ENCODE data around the gene DTX3L. TPM values are rescaled to one million over a fixed set of nuclear protein-coding genes. Genes with fewer than 3 reads are reported as not detected.

DTX3L gene
- total RNA-seq, 4 donors from 2014 or later: 23.7 to 24.6 (median 24.2) TPM

DNA sequence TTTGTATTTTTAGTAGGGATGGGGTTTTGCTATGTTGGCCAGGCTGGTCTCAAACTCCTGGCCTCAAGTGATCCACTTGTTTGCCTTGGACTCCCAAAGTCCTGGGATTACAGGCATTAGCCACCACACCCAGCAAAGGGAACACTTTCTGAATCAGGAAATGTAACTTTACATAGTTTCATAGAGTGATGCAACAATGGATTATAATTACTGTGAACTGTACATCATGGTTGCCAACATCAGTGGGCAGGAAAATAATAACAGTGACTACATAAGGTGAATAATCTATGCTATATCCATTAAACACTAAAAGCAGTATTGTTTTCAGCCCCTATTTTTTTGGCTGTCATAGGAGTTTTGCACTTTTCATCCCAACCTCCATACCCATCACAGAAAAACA, 44.4 kb upstream of the DTX3L start:
- TF ChIP-seq POLR2AphosphoS5 (IDR thresholded peaks at IDR 0.05) (no peak), POLR2A (IDR thresholded peaks at IDR 0.05) (no peak), EP300 (IDR thresholded peaks at IDR 0.05) (no peak)
- Histone ChIP-seq H3K27ac (no peak overlapping the region), H3K9me3 (no peaks in the 10 kb centered on the region), H3K36me3 (no peaks in the 10 kb centered on the region), H3K27me3 (no peaks in the 10 kb centered on the region), H3K4me1 (peaks cover 0 to 5% (median 0%) of the 10 kb centered on the region in 3 donors), H3K4me3 (no peak overlapping the region)
- ATAC-seq: no peak

DNA sequence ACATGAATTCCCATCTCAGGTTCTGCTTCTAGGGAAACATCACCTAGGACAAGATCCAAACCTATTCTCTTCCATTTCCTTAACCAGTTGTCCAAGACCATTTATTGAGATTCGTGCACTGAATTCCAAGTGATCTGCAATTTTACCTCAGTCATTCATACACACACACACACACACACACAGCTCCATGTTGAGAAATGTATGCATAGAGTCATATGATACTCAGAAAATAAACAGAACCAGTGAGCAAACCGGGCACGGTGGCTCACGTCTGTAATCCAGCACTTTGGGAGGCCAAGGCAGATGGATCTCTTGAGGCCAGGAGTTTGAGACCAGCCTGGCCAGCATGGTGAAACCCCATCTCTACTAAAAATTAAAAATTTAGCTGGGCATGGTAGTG, 43.3 kb upstream of the DTX3L start:
- 100% methylated on average over 1 of the region's 4 CpGs; no CpG with 5 or more reads in 1 of the 2 donors for WGBS, 2 donors (ENCODE audit: low coverage in 1 of 2)
- H3K27ac ChIP-seq: no peak overlapping the region
- H3K4me1 ChIP-seq: no peaks in the 10 kb centered on the region
- H3K4me3 ChIP-seq: no peak overlapping the region
- ATAC-seq: no peak
- H3K36me3 ChIP-seq: peaks cover 0 to 2% of the 10 kb centered on the region in 2 donors
- no peaks in the 10 kb centered on the region for H3K9me3 ChIP-seq
- H3K27me3 ChIP-seq: no peaks in the 10 kb centered on the region
- TF ChIP-seq POLR2AphosphoS5 (IDR thresholded peaks at IDR 0.05) (no peak), EP300 (IDR thresholded peaks at IDR 0.05) (no peak), POLR2A (IDR thresholded peaks at IDR 0.05) (no peak)
- TF ChIP-seq, protein P1, sequence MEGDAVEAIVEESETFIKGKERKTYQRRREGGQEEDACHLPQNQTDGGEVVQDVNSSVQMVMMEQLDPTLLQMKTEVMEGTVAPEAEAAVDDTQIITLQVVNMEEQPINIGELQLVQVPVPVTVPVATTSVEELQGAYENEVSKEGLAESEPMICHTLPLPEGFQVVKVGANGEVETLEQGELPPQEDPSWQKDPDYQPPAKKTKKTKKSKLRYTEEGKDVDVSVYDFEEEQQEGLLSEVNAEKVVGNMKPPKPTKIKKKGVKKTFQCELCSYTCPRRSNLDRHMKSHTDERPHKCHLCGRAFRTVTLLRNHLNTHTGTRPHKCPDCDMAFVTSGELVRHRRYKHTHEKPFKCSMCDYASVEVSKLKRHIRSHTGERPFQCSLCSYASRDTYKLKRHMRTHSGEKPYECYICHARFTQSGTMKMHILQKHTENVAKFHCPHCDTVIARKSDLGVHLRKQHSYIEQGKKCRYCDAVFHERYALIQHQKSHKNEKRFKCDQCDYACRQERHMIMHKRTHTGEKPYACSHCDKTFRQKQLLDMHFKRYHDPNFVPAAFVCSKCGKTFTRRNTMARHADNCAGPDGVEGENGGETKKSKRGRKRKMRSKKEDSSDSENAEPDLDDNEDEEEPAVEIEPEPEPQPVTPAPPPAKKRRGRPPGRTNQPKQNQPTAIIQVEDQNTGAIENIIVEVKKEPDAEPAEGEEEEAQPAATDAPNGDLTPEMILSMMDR (IDR thresholded peaks at IDR 0.05): no peak

DNA sequence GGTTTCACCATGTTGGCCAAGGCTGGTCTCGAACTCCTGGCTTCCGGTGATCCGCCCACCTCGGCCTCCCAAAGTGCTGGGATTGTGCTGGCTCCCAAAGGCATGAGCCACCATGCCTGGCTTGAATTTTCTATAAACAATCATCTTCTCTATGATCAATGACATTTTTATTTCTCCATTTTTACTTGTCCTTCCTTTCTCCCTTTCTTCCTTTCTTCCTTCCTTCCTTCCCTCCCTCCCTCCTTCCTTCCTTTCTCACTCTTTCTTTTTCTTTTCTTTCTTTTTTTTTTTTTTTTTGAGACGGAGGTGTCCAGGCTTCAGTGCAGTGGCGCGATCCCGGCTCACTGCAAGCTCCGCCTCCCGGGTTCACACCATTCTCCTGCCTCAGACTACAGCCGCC, 40.8 kb upstream of the DTX3L start:
- peaks cover 0 to 25% of the 10 kb centered on the region in 2 donors for H3K36me3 ChIP-seq
- 82 to 98% methylated on average over 4 to 9 of the region's 11 CpGs for WGBS, 2 donors (ENCODE audit: low coverage in 1 of 2)
- H3K27me3 ChIP-seq: no peaks in the 10 kb centered on the region
- H3K27ac ChIP-seq: no peak overlapping the region
- no peak overlapping the region for H3K4me3 ChIP-seq
- no peaks in the 10 kb centered on the region for H3K4me1 ChIP-seq
- ATAC-seq: no peak
- no peaks in the 10 kb centered on the region for H3K9me3 ChIP-seq
- TF ChIP-seq POLR2AphosphoS5 (IDR thresholded peaks at IDR 0.05) (no peak), POLR2A (IDR thresholded peaks at IDR 0.05) (no peak), EP300 (IDR thresholded peaks at IDR 0.05) (no peak)

DNA sequence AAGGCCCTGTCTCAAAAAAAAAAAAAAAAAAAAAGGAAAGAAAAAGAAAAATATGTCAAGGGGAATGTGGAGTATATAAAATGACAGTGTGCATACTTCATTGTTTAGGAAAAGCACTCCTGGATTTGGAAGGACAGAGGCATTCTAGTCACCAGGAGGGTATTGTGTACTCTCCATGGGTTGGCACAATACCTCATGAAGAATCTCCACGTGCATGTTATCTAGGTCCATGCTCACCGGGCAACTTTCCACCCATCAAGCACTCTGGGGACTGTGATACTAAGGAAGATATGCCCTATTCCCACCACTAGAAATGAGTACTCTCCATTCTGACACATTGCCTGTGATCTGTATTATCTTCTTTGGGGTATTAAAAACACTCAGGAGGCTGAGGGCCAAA, 34.0 kb upstream of the DTX3L start:
- H3K27me3 ChIP-seq: no peaks in the 10 kb centered on the region
- no peaks in the 10 kb centered on the region for H3K4me1 ChIP-seq
- H3K9me3 ChIP-seq: no peaks in the 10 kb centered on the region
- H3K27ac ChIP-seq: no peak overlapping the region
- TF ChIP-seq, protein P1 (IDR thresholded peaks at IDR 0.05): no peak
- no peak for TF ChIP-seq POLR2A (IDR thresholded peaks at IDR 0.05)
- no peak for TF ChIP-seq EP300 (IDR thresholded peaks at IDR 0.05)
- TF ChIP-seq POLR2AphosphoS5 (IDR thresholded peaks at IDR 0.05): no peak
- no peak overlapping the region for H3K4me3 ChIP-seq
- no peak for ATAC-seq
- H3K36me3 ChIP-seq: peaks cover 9 to 93% of the 10 kb centered on the region in 2 donors
- WGBS, 2 donors (ENCODE audit: low coverage in 1 of 2): 60 to 81% methylated on average over 1 to 2 of the region's 2 CpGs

DNA sequence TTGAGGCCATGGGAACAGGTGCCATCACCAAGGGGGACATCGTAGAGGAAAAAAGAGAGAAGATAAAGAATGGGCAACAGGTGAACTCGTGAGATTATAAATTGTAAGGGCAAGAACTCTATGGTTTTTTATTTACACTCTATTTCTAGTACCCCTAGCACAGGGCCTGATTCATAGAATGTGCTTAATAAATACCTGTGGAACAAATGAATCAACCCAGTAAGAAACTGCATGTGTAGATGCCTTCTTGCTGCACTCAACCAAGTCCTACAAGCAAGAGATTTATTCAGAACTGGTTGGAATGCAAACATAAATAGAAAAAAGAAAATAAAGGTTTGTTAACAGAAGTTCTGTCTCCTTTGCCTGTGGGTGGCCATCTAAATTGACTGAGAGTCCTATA, 30.7 kb upstream of the DTX3L start:
- TF ChIP-seq EP300 (IDR thresholded peaks at IDR 0.05): no peak
- no peak for TF ChIP-seq POLR2AphosphoS5 (IDR thresholded peaks at IDR 0.05)
- TF ChIP-seq POLR2A (IDR thresholded peaks at IDR 0.05): no peak
- TF ChIP-seq, protein P1 (IDR thresholded peaks at IDR 0.05): no peak
- Histone ChIP-seq H3K9me3 (no peaks in the 10 kb centered on the region), H3K36me3 (peaks cover 9 to 100% of the 10 kb centered on the region in 2 donors), H3K27me3 (no peaks in the 10 kb centered on the region), H3K4me3 (no peak overlapping the region), H3K4me1 (no peaks in the 10 kb centered on the region), H3K27ac (no peak overlapping the region)
- 79 to 100% methylated on average over 2 of the region's 2 CpGs for WGBS, 2 donors (ENCODE audit: low coverage in 1 of 2)
- ATAC-seq: no peak

DNA sequence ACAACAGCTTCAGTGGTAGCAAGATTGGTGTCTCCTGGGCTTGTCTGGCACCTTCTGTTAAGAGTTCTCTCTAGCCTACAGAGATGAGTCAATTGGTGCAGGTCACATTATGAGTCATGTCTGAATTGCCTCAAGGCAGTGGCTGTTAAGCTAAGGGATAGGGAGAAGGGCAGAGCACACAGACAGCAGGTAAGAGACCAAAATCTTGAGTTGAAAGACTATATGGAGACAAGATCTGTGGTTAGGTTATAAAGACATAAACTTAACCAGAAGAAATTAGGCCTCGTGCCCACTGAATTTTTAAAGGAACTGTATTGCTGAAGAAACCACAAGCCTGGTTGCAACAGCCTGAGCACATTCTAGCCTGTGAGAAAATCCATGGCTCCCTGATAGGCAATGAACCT, 30.2 kb upstream of the DTX3L start:
- Histone ChIP-seq H3K4me1 (no peaks in the 10 kb centered on the region), H3K4me3 (no peak overlapping the region), H3K36me3 (peaks cover 9 to 100% of the 10 kb centered on the region in 2 donors), H3K9me3 (no peaks in the 10 kb centered on the region), H3K27me3 (no peaks in the 10 kb centered on the region), H3K27ac (no peak overlapping the region)
- no peak for ATAC-seq
- 69 to 100% methylated on average over 1 of the region's 1 CpG for WGBS, 2 donors (ENCODE audit: low coverage in 1 of 2)
- TF ChIP-seq EP300 (IDR thresholded peaks at IDR 0.05): no peak
